ENCODE data around the gene PCNX1. TPM values are rescaled to one million over a fixed set of nuclear protein-coding genes. Genes with fewer than 3 reads are reported as not detected.
A peak's percentile ranks its signal among the peaks of the same experiment; 100 is the strongest.
"Not testable (repeated sequence)": the region's sequence is repeated elsewhere in the genome, so short reads cannot be mapped to it uniquely, and the experiment has no call there.

The PCNX1 gene
- total and polyA plus RNA-seq, 4 experiments from 2014 or later: 10.7 to 128 (median 68.4) TPM

- ChIA-PET CTCF (ENCODE audit: partially characterized antibody) (interaction anchor here (1.2 to 12.7 kb wide), 5 partner anchors 10 to 713 kb away, joined by 5 to 235 read pairs (median 9); no protein-coding TSS in a partner anchor), POLR2A (ENCODE audit: partially characterized antibody) (interaction anchor here (0.8 to 2.1 kb wide), 2 partner anchors 179 to 611 kb away, joined by 4 to 22 read pairs; partner anchors contain the start of gene SIPA1L1)
- H3K4me1 ChIP-seq (ENCODE audit: insufficient read depth, low read length): peaks cover 27% of the 10 kb centered on the region
- peaks cover 0 to 2% (median 0%) of the 10 kb centered on the region in 8 donors for H3K9me3 Mint-ChIP-seq
- peak overlapping the region in 1 of 8 donors; percentile 13 for H3K4me3 Mint-ChIP-seq
- H3K4me1 Mint-ChIP-seq: peaks cover 14 to 24% (median 22%) of the 10 kb centered on the region in 4 donors
- peak overlapping the region; percentile 66 to 94 (median 81) for H3K27ac Mint-ChIP-seq
- H3K27ac ChIP-seq (ENCODE audit: low read depth, low read length): no peak overlapping the region
- no peaks in the 10 kb centered on the region for H3K27me3 ChIP-seq (ENCODE audit: insufficient read depth, low read length)
- intact Hi-C loops (cut with micrococcal nuclease): no loop called here
- no peaks in the 10 kb centered on the region for H3K36me3 Mint-ChIP-seq
- peaks cover 0 to 3% of the 10 kb centered on the region in 2 donors for H3K27me3 Mint-ChIP-seq
- DNase-seq: peak; percentile 17 to 54 (median 39)
- no peaks in the 10 kb centered on the region for H3K9me3 ChIP-seq (ENCODE audit: control insufficient read depth in 1 of 2, low read length in 2 of 2)
- no peaks in the 10 kb centered on the region for H3K36me3 ChIP-seq (ENCODE audit: insufficient read depth, low read length)
- H3K4me3 ChIP-seq (ENCODE audit: low read length in 2 of 2): no peak overlapping the region
These were observed 235.2 kb downstream of the PCNX1 start for GRCh38 chr14:71142375-71143038.

- POLR2A ChIA-PET (ENCODE audit: partially characterized antibody): interaction anchor here (1.4 to 2.1 kb wide), 2 partner anchors 178 kb away, joined by 6 to 22 read pairs; partner anchors contain the start of gene SIPA1L1
- Mint-ChIP-seq H3K4me1 (peaks cover 14 to 24% (median 22%) of the 10 kb centered on the region in 4 donors), H3K27me3 (peaks cover 0 to 3% of the 10 kb centered on the region in 2 donors), H3K36me3 (no peaks in the 10 kb centered on the region), H3K27ac (peak overlapping the region; percentile 73 to 94 (median 90)), H3K9me3 (peaks cover 0 to 1% (median 0%) of the 10 kb centered on the region in 8 donors), H3K4me3 (peak overlapping the region in 4 of 8 donors; percentile 39 to 67 (median 54))
- no peaks in the 10 kb centered on the region for H3K36me3 ChIP-seq (ENCODE audit: insufficient read depth, low read length)
- DNase-seq: peak; percentile 38 to 75 (median 61)
- peaks cover 26% of the 10 kb centered on the region for H3K4me1 ChIP-seq (ENCODE audit: insufficient read depth, low read length)
- H3K27me3 ChIP-seq (ENCODE audit: insufficient read depth, low read length): no peaks in the 10 kb centered on the region
- intact Hi-C loops (cut with micrococcal nuclease): no loop called here
- no peak overlapping the region for H3K4me3 ChIP-seq (ENCODE audit: low read length in 2 of 2)
- CTCF ChIA-PET (ENCODE audit: partially characterized antibody): interaction anchor here (1.2 to 12.7 kb wide), 5 partner anchors 9 to 711 kb away, joined by 4 to 235 read pairs (median 9); no protein-coding TSS in a partner anchor
- no peak overlapping the region for H3K27ac ChIP-seq (ENCODE audit: low read depth, low read length)
- no peaks in the 10 kb centered on the region for H3K9me3 ChIP-seq (ENCODE audit: control insufficient read depth in 1 of 2, low read length in 2 of 2)
These were observed 236.4 kb downstream of the PCNX1 start for GRCh38 chr14:71143381-71144290.

GRCh38 chr14:71147335-71147734, 240.1 kb downstream of the PCNX1 start:
- H3K4me3 Mint-ChIP-seq; H3K36me3 Mint-ChIP-seq; H3K36me3 ChIP-seq (ENCODE audit: insufficient read depth, low read length); H3K4me3 ChIP-seq (ENCODE audit: low read length in 2 of 2); DNase-seq; H3K27ac ChIP-seq (ENCODE audit: low read depth, low read length); H3K27ac Mint-ChIP-seq; H3K27me3 Mint-ChIP-seq; H3K9me3 ChIP-seq (ENCODE audit: control insufficient read depth in 1 of 2, low read length in 2 of 2); H3K27me3 ChIP-seq (ENCODE audit: insufficient read depth, low read length); POLR2A ChIA-PET (ENCODE audit: partially characterized antibody); intact Hi-C loops (cut with micrococcal nuclease): not testable (repeated sequence)
- peaks cover 0 to 35% (median 25%) of the 10 kb centered on the region in 8 donors for H3K9me3 Mint-ChIP-seq
- CTCF ChIA-PET (ENCODE audit: partially characterized antibody): interaction anchor here (1.3 kb wide), 1 partner anchor 606 kb away, joined by 3 read pairs; no protein-coding TSS in a partner anchor
- H3K4me1 ChIP-seq (ENCODE audit: insufficient read depth, low read length): peaks cover 15% of the 10 kb centered on the region
- H3K4me1 Mint-ChIP-seq: peaks cover 12 to 15% (median 14%) of the 10 kb centered on the region in 4 donors

- H3K9me3 ChIP-seq (ENCODE audit: control insufficient read depth in 1 of 2, low read length in 2 of 2): peaks cover 0 to 3% of the 10 kb centered on the region in 2 donors
- intact Hi-C loops (cut with micrococcal nuclease): no loop called here
- H3K4me1 ChIP-seq (ENCODE audit: insufficient read depth, low read length): peaks cover 2% of the 10 kb centered on the region
- ChIA-PET CTCF (ENCODE audit: partially characterized antibody) (no interaction called here), POLR2A (ENCODE audit: partially characterized antibody) (no interaction called here)
- Mint-ChIP-seq H3K27me3 (no peaks in the 10 kb centered on the region), H3K27ac (peak overlapping the region in 1 of 7 donors; percentile 33), H3K36me3 (peaks cover 6 to 8% of the 10 kb centered on the region in 2 donors), H3K4me1 (peaks cover under 1 to 2% (median 2%) of the 10 kb centered on the region in 4 donors), H3K4me3 (no peak overlapping the region), H3K9me3 (peaks cover 0 to 37% (median 26%) of the 10 kb centered on the region in 8 donors)
- DNase-seq: no peak
- no peaks in the 10 kb centered on the region for H3K36me3 ChIP-seq (ENCODE audit: insufficient read depth, low read length)
- H3K27me3 ChIP-seq (ENCODE audit: insufficient read depth, low read length): no peaks in the 10 kb centered on the region
- no peak overlapping the region for H3K4me3 ChIP-seq (ENCODE audit: low read length in 2 of 2)
- H3K27ac ChIP-seq (ENCODE audit: low read depth, low read length): no peak overlapping the region
These were observed 241.4 kb downstream of the PCNX1 start for GRCh38 chr14:71148627-71149026.

GRCh38 chr14:71150737-71151136, 243.5 kb downstream of the PCNX1 start:
- Mint-ChIP-seq H3K9me3 (peaks cover 0 to 37% (median 26%) of the 10 kb centered on the region in 8 donors), H3K27ac (no peak overlapping the region), H3K27me3 (no peaks in the 10 kb centered on the region), H3K4me3 (no peak overlapping the region), H3K4me1 (peaks cover 0 to 2% (median 0%) of the 10 kb centered on the region in 4 donors), H3K36me3 (peaks cover 6 to 8% of the 10 kb centered on the region in 2 donors)
- intact Hi-C loops (cut with micrococcal nuclease): no loop called here
- Histone ChIP-seq H3K36me3 (ENCODE audit: insufficient read depth, low read length) (no peaks in the 10 kb centered on the region), H3K4me3 (ENCODE audit: low read length in 2 of 2) (peak overlapping the region in 1 of 2 donors; percentile 21), H3K27me3 (ENCODE audit: insufficient read depth, low read length) (no peaks in the 10 kb centered on the region), H3K4me1 (ENCODE audit: insufficient read depth, low read length) (no peaks in the 10 kb centered on the region), H3K27ac (ENCODE audit: low read depth, low read length) (no peak overlapping the region), H3K9me3 (ENCODE audit: control insufficient read depth in 1 of 2, low read length in 2 of 2) (peaks cover 0 to 3% of the 10 kb centered on the region in 2 donors)
- ChIA-PET CTCF (ENCODE audit: partially characterized antibody) (interaction anchor here (1.8 kb wide), 1 partner anchor 12 kb away, joined by 7 read pairs; no protein-coding TSS in a partner anchor), POLR2A (ENCODE audit: partially characterized antibody) (no interaction called here)
- no peak for DNase-seq

- CTCF ChIA-PET (ENCODE audit: partially characterized antibody): no interaction called here
- intact Hi-C loops (cut with micrococcal nuclease): no loop called here
- H3K4me3 Mint-ChIP-seq: no peak overlapping the region
- H3K27me3 ChIP-seq (ENCODE audit: insufficient read depth, low read length): no peaks in the 10 kb centered on the region
- peaks cover 0 to 18% (median 11%) of the 10 kb centered on the region in 8 donors for H3K9me3 Mint-ChIP-seq
- no peaks in the 10 kb centered on the region for H3K4me1 Mint-ChIP-seq
- no peak overlapping the region for H3K27ac Mint-ChIP-seq
- H3K36me3 Mint-ChIP-seq: peaks cover 0 to 3% of the 10 kb centered on the region in 2 donors
- DNase-seq: no peak
- H3K4me3 ChIP-seq (ENCODE audit: low read length in 2 of 2): no peak overlapping the region
- H3K36me3 ChIP-seq (ENCODE audit: insufficient read depth, low read length): no peaks in the 10 kb centered on the region
- no peak overlapping the region for H3K27ac ChIP-seq (ENCODE audit: low read depth, low read length)
- POLR2A ChIA-PET (ENCODE audit: partially characterized antibody): no interaction called here
- peaks cover 0 to 2% of the 10 kb centered on the region in 2 donors for H3K9me3 ChIP-seq (ENCODE audit: control insufficient read depth in 1 of 2, low read length in 2 of 2)
- no peaks in the 10 kb centered on the region for H3K27me3 Mint-ChIP-seq
- no peaks in the 10 kb centered on the region for H3K4me1 ChIP-seq (ENCODE audit: insufficient read depth, low read length)
These were observed 248.5 kb downstream of the PCNX1 start for GRCh38 chr14:71155743-71156142.

All from CD4-positive, alpha-beta memory T cell (primary cell).